ENCODE results near the gene KCNK1. TPM values are rescaled to one million over a fixed set of nuclear protein-coding genes. Genes with fewer than 3 reads are reported as not detected.

KCNK1 gene
- total and polyA plus RNA-seq, 4 donors = 2.5 to 12.3 (median 4.5) TPM

DNA sequence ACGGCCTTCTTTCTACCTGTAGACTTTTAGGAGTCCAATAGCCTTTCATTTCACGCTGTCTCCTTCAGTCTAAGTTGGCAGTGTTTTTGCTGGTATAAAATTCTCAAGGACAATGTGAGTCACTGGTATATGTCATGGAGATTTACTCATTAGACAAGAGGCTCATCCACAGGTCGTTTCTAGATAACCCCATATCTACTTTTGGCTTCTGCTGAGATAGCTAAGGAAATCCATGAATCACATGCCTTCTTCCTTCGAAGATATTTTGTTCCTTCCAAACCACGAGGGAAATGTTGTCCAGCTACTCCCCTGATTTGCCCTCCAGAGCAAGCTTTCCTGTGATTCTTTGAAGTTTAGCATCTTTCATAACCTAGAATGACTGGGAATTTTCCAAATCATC is 38.5 kb upstream of the KCNK1 start:
- 79% methylated on average over 5 of the region's 5 CpGs for WGBS
- no peak for DNase-seq (ENCODE audit: low spot score)
- Histone ChIP-seq H3K36me3 (ENCODE audit: control insufficient read depth in 4 of 4, insufficient read depth in 3 of 4, low read depth in 1 of 4, low read length in 3 of 4) (no peaks in the 10 kb centered on the region), H3K27me3 (ENCODE audit: control insufficient read depth in 4 of 4, insufficient read depth in 4 of 4, low read length in 3 of 4) (no peaks in the 10 kb centered on the region), H3K4me1 (ENCODE audit: control insufficient read depth in 4 of 4, insufficient read depth in 4 of 4, low read length in 3 of 4) (no peaks in the 10 kb centered on the region), H3K4me3 (ENCODE audit: low read depth in 1 of 3, low read length in 3 of 3) (no peak overlapping the region), H3K27ac (ENCODE audit: low read depth in 1 of 2, low read length in 2 of 2) (no peak overlapping the region), H3K9me3 (ENCODE audit: control insufficient read depth in 4 of 4, low read length in 3 of 4) (no peaks in the 10 kb centered on the region), H3K9ac (ENCODE audit: low read depth in 1 of 2, low read length in 2 of 2) (no peak overlapping the region)
- TF ChIP-seq RXRA (IDR thresholded peaks at IDR 0.05) (no peak), EGR1 (IDR thresholded peaks at IDR 0.05; ENCODE audit: low read depth in 2 of 2) (no peak), JUND (IDR thresholded peaks at IDR 0.05) (no peak), NR2F2 (IDR thresholded peaks at IDR 0.05) (no peak), TAF1 (conservative IDR thresholded peaks at IDR 0.05) (no peak), HNF4A (conservative IDR thresholded peaks at IDR 0.05) (no peak), FOXA1 (IDR thresholded peaks at IDR 0.05) (no peak), GABPA (IDR thresholded peaks at IDR 0.05 in 1 of 2, conservative IDR thresholded peaks at IDR 0.05 in 1 of 2) (no peak), HNF4G (IDR thresholded peaks at IDR 0.05) (no peak), YY1 (IDR thresholded peaks at IDR 0.05) (no peak)
- TF ChIP-seq, protein P1, sequence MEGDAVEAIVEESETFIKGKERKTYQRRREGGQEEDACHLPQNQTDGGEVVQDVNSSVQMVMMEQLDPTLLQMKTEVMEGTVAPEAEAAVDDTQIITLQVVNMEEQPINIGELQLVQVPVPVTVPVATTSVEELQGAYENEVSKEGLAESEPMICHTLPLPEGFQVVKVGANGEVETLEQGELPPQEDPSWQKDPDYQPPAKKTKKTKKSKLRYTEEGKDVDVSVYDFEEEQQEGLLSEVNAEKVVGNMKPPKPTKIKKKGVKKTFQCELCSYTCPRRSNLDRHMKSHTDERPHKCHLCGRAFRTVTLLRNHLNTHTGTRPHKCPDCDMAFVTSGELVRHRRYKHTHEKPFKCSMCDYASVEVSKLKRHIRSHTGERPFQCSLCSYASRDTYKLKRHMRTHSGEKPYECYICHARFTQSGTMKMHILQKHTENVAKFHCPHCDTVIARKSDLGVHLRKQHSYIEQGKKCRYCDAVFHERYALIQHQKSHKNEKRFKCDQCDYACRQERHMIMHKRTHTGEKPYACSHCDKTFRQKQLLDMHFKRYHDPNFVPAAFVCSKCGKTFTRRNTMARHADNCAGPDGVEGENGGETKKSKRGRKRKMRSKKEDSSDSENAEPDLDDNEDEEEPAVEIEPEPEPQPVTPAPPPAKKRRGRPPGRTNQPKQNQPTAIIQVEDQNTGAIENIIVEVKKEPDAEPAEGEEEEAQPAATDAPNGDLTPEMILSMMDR (IDR thresholded peaks at IDR 0.05; ENCODE audit: low read depth, low read length, missing input control) = no peak
- TF ChIP-seq, protein P2, sequence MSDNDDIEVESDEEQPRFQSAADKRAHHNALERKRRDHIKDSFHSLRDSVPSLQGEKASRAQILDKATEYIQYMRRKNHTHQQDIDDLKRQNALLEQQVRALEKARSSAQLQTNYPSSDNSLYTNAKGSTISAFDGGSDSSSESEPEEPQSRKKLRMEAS (IDR thresholded peaks at IDR 0.05) = no peak
- TF ChIP-seq, protein P3, sequence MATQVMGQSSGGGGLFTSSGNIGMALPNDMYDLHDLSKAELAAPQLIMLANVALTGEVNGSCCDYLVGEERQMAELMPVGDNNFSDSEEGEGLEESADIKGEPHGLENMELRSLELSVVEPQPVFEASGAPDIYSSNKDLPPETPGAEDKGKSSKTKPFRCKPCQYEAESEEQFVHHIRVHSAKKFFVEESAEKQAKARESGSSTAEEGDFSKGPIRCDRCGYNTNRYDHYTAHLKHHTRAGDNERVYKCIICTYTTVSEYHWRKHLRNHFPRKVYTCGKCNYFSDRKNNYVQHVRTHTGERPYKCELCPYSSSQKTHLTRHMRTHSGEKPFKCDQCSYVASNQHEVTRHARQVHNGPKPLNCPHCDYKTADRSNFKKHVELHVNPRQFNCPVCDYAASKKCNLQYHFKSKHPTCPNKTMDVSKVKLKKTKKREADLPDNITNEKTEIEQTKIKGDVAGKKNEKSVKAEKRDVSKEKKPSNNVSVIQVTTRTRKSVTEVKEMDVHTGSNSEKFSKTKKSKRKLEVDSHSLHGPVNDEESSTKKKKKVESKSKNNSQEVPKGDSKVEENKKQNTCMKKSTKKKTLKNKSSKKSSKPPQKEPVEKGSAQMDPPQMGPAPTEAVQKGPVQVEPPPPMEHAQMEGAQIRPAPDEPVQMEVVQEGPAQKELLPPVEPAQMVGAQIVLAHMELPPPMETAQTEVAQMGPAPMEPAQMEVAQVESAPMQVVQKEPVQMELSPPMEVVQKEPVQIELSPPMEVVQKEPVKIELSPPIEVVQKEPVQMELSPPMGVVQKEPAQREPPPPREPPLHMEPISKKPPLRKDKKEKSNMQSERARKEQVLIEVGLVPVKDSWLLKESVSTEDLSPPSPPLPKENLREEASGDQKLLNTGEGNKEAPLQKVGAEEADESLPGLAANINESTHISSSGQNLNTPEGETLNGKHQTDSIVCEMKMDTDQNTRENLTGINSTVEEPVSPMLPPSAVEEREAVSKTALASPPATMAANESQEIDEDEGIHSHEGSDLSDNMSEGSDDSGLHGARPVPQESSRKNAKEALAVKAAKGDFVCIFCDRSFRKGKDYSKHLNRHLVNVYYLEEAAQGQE (IDR thresholded peaks at IDR 0.05) = no peak
- TF ChIP-seq, protein P4, sequence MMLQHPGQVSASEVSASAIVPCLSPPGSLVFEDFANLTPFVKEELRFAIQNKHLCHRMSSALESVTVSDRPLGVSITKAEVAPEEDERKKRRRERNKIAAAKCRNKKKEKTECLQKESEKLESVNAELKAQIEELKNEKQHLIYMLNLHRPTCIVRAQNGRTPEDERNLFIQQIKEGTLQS (IDR thresholded peaks at IDR 0.05) = no peak

DNA sequence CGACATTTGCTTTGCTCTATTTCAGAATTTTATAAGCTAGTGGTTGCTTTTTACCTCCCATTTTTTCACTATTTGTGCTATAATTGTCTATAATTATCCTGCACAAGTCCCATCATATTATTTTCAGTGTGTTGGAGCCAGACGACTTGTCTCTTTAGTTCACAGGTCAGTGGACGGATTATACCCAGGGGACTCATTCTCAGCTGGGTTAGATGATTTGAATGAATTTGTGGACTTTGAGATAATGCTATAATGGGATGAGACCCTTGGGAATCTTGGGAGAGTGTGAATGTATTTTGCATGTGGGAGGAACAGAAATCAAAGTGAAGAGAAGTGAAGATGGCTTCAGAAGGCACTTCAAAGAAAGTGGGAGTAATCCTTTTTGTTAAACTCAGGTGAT is 31.5 kb upstream of the KCNK1 start:
- DNase-seq (ENCODE audit: low spot score) = no peak
- no peak overlapping the region for H3K27ac ChIP-seq (ENCODE audit: low read depth in 1 of 2, low read length in 2 of 2)
- no peak for TF ChIP-seq RAD21 (IDR thresholded peaks at IDR 0.05)
- TF ChIP-seq HNF4A (conservative IDR thresholded peaks at IDR 0.05) = no peak
- TF ChIP-seq, protein P1 (IDR thresholded peaks at IDR 0.05; ENCODE audit: low read depth, low read length, missing input control) = no peak
- no peak for TF ChIP-seq HNF4G (IDR thresholded peaks at IDR 0.05)
- TF ChIP-seq, protein P4 (IDR thresholded peaks at IDR 0.05) = no peak
- TF ChIP-seq FOXA1 (IDR thresholded peaks at IDR 0.05) = no peak
- TF ChIP-seq, protein P2 (IDR thresholded peaks at IDR 0.05) = no peak
- no peak for TF ChIP-seq GABPA (IDR thresholded peaks at IDR 0.05 in 1 of 2, conservative IDR thresholded peaks at IDR 0.05 in 1 of 2)
- TF ChIP-seq EGR1 (IDR thresholded peaks at IDR 0.05; ENCODE audit: low read depth in 2 of 2) = no peak
- TF ChIP-seq, protein P5, sequence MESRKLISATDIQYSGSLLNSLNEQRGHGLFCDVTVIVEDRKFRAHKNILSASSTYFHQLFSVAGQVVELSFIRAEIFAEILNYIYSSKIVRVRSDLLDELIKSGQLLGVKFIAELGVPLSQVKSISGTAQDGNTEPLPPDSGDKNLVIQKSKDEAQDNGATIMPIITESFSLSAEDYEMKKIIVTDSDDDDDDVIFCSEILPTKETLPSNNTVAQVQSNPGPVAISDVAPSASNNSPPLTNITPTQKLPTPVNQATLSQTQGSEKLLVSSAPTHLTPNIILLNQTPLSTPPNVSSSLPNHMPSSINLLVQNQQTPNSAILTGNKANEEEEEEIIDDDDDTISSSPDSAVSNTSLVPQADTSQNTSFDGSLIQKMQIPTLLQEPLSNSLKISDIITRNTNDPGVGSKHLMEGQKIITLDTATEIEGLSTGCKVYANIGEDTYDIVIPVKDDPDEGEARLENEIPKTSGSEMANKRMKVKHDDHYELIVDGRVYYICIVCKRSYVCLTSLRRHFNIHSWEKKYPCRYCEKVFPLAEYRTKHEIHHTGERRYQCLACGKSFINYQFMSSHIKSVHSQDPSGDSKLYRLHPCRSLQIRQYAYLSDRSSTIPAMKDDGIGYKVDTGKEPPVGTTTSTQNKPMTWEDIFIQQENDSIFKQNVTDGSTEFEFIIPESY (IDR thresholded peaks at IDR 0.05) = no peak
- 89% methylated on average over 3 of the region's 3 CpGs for WGBS
- no peaks in the 10 kb centered on the region for H3K36me3 ChIP-seq (ENCODE audit: control insufficient read depth in 4 of 4, insufficient read depth in 3 of 4, low read depth in 1 of 4, low read length in 3 of 4)
- H3K27me3 ChIP-seq (ENCODE audit: control insufficient read depth in 4 of 4, insufficient read depth in 4 of 4, low read length in 3 of 4) = no peaks in the 10 kb centered on the region
- no peaks in the 10 kb centered on the region for H3K4me1 ChIP-seq (ENCODE audit: control insufficient read depth in 4 of 4, insufficient read depth in 4 of 4, low read length in 3 of 4)
- no peaks in the 10 kb centered on the region for H3K9me3 ChIP-seq (ENCODE audit: control insufficient read depth in 4 of 4, low read length in 3 of 4)
- H3K9ac ChIP-seq (ENCODE audit: low read depth in 1 of 2, low read length in 2 of 2) = no peak overlapping the region
- H3K4me3 ChIP-seq (ENCODE audit: low read depth in 1 of 3, low read length in 3 of 3) = no peak overlapping the region

Data from liver (tissue), 9 donors.